Measurements from ENCODE around the gene AUH.

- TF ChIP-seq CTCF (conservative IDR thresholded peaks at IDR 0.05; ENCODE audit: low read length), result no peak
- no peak for TF ChIP-seq EZH2phosphoT487 (IDR thresholded peaks at IDR 0.05; ENCODE audit: borderline replicate concordance, low read depth, low read length)
Observed at GRCh38 chr9:91282292-91282691, 79.4 kb downstream of the AUH start.
